H1 (cell line): ENCODE results near the gene SAMD4A. TPM values are rescaled to one million over a fixed set of nuclear protein-coding genes. Genes with fewer than 3 reads are reported as not detected.

Experiments used
- polyA plus RNA-seq, 7 experiments: library from polyadenylated mRNA; depleted of rRNA in 3 of 7; stranded (reverse) in 5 of 7; unstranded in 2 of 7; fragments of >200 nt in 5 of 7; fragments of 200-250 nt in 2 of 7; gene quantifications; 1 replicate in 5 of 7; 2 replicates in 1 of 7; 4 replicates in 1 of 7; pipeline versions ENCODE4 v1.2.1 to v1.2.3, GENCODE V29; 2011 to 2013; ENCODE audit warnings: missing spikeins in 2 of 7, mixed read lengths in 2 of 7
- total RNA-seq: library from RNA; stranded (reverse); fragmentation: NEBNext Ultra II Directional; extraction: Animal tissue kit (Norgen Biotek cat#: 25700); gene quantifications from 2 replicates; pipeline ENCODE4 v1.2.1, GENCODE V29; 2021
- TF ChIP-seq, protein P1 (sequence below): fragments of 300-600 bp; sonication (generic); IDR thresholded peaks from 2 replicates; pipeline ENCODE4 v1.7.1; 2012; ENCODE audit warnings: low read length, moderate library complexity, mild to moderate bottlenecking, inconsistent platforms; ENCODE audit not compliant: insufficient replicate concordance

Gene SAMD4A
- total and polyA plus RNA-seq, 2 of the 8 experiments (the other 6 are each of a cell fraction or from before 2014, with no cell fraction given): 2.4 to 12.3 TPM

DNA sequence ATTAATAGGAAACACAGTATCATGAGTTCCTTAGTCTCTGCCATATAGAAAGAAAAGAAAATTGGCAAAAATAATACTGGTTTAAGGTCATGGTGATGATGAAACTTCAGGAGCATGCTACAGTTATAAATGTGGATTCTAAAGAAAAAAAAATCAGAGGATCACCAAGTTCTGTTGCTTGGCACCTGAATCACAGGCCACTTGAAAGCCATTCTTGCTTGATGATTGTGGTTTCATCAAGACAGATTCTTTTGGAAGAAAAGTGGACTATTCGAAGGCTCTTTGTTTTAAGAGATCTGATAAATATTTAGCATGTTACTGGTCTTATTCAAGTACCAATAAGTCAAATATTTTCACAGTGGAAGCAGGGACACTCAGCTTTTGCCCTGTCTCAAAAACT is 148.9 kb downstream of the SAMD4A start (continued):
- TF ChIP-seq, protein P1, sequence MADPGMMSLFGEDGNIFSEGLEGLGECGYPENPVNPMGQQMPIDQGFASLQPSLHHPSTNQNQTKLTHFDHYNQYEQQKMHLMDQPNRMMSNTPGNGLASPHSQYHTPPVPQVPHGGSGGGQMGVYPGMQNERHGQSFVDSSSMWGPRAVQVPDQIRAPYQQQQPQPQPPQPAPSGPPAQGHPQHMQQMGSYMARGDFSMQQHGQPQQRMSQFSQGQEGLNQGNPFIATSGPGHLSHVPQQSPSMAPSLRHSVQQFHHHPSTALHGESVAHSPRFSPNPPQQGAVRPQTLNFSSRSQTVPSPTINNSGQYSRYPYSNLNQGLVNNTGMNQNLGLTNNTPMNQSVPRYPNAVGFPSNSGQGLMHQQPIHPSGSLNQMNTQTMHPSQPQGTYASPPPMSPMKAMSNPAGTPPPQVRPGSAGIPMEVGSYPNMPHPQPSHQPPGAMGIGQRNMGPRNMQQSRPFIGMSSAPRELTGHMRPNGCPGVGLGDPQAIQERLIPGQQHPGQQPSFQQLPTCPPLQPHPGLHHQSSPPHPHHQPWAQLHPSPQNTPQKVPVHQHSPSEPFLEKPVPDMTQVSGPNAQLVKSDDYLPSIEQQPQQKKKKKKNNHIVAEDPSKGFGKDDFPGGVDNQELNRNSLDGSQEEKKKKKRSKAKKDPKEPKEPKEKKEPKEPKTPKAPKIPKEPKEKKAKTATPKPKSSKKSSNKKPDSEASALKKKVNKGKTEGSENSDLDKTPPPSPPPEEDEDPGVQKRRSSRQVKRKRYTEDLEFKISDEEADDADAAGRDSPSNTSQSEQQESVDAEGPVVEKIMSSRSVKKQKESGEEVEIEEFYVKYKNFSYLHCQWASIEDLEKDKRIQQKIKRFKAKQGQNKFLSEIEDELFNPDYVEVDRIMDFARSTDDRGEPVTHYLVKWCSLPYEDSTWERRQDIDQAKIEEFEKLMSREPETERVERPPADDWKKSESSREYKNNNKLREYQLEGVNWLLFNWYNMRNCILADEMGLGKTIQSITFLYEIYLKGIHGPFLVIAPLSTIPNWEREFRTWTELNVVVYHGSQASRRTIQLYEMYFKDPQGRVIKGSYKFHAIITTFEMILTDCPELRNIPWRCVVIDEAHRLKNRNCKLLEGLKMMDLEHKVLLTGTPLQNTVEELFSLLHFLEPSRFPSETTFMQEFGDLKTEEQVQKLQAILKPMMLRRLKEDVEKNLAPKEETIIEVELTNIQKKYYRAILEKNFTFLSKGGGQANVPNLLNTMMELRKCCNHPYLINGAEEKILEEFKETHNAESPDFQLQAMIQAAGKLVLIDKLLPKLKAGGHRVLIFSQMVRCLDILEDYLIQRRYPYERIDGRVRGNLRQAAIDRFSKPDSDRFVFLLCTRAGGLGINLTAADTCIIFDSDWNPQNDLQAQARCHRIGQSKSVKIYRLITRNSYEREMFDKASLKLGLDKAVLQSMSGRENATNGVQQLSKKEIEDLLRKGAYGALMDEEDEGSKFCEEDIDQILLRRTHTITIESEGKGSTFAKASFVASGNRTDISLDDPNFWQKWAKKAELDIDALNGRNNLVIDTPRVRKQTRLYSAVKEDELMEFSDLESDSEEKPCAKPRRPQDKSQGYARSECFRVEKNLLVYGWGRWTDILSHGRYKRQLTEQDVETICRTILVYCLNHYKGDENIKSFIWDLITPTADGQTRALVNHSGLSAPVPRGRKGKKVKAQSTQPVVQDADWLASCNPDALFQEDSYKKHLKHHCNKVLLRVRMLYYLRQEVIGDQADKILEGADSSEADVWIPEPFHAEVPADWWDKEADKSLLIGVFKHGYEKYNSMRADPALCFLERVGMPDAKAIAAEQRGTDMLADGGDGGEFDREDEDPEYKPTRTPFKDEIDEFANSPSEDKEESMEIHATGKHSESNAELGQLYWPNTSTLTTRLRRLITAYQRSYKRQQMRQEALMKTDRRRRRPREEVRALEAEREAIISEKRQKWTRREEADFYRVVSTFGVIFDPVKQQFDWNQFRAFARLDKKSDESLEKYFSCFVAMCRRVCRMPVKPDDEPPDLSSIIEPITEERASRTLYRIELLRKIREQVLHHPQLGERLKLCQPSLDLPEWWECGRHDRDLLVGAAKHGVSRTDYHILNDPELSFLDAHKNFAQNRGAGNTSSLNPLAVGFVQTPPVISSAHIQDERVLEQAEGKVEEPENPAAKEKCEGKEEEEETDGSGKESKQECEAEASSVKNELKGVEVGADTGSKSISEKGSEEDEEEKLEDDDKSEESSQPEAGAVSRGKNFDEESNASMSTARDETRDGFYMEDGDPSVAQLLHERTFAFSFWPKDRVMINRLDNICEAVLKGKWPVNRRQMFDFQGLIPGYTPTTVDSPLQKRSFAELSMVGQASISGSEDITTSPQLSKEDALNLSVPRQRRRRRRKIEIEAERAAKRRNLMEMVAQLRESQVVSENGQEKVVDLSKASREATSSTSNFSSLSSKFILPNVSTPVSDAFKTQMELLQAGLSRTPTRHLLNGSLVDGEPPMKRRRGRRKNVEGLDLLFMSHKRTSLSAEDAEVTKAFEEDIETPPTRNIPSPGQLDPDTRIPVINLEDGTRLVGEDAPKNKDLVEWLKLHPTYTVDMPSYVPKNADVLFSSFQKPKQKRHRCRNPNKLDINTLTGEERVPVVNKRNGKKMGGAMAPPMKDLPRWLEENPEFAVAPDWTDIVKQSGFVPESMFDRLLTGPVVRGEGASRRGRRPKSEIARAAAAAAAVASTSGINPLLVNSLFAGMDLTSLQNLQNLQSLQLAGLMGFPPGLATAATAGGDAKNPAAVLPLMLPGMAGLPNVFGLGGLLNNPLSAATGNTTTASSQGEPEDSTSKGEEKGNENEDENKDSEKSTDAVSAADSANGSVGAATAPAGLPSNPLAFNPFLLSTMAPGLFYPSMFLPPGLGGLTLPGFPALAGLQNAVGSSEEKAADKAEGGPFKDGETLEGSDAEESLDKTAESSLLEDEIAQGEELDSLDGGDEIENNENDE: no peak
